Medulla oblongata (tissue), 1 donor: ENCODE measurements around the gene ULK1.

ENCODE experiments used
- DNase-seq: peaks from one replicate; pipeline ENCODE4 v3.0.0-alpha.2; 2015; ENCODE audit errors: extremely low spot score

Gene ULK1

DNA sequence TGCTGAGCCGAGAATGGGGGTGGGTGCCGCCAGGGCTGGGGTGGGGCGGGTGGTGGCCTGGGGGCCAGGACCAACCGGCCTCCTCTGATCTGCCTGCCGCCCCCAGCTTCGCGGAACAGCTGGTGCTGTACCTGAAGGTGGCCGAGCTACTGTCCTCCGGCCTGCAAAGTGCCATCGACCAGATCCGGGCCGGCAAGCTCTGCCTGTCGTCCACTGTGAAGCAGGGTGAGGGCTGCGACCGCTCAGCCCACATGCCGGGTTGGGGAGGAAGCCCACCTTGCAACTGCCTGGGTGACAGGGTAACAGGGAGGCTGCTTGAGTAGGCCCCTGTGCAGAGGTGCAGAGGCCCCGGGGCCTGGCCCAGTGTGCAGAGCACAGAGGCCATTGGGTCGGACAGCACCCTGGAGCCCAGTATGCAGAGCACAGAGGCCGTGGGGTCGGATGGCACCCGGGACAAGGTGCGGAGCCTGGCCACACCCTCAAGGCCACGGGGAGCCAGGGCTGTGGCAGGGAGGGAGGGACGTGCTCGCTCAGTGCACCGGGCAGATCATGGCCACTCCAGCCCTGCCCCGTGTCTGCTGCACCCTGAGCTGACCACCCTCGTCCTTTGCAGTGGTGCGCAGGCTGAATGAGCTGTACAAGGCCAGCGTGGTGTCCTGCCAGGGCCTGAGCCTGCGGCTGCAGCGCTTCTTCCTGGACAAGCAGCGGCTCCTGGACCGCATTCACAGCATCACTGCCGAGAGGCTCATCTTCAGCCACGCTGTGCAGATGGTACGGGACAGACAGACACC, 25.1 kb downstream of the ULK1 start:
- DNase-seq, result no peak

DNA sequence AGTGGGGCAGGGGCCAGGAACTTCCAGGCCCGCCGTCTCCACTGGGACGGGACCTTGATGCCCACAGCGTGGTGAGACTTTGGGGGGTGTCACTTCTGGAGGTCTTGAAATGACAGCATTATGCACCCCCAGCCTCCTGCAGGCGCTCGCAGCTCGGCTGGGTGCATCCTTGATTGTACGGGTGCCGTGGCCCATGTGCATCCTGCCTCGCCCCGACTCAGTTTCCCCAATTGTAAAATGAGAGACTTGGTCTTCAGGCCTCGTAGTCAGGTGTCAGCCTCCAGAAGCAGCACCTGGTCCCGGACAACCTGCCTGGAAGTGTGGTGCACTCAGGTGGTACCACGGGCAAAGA, 25.7 kb downstream of the ULK1 start:
- DNase-seq, result no peak

DNA sequence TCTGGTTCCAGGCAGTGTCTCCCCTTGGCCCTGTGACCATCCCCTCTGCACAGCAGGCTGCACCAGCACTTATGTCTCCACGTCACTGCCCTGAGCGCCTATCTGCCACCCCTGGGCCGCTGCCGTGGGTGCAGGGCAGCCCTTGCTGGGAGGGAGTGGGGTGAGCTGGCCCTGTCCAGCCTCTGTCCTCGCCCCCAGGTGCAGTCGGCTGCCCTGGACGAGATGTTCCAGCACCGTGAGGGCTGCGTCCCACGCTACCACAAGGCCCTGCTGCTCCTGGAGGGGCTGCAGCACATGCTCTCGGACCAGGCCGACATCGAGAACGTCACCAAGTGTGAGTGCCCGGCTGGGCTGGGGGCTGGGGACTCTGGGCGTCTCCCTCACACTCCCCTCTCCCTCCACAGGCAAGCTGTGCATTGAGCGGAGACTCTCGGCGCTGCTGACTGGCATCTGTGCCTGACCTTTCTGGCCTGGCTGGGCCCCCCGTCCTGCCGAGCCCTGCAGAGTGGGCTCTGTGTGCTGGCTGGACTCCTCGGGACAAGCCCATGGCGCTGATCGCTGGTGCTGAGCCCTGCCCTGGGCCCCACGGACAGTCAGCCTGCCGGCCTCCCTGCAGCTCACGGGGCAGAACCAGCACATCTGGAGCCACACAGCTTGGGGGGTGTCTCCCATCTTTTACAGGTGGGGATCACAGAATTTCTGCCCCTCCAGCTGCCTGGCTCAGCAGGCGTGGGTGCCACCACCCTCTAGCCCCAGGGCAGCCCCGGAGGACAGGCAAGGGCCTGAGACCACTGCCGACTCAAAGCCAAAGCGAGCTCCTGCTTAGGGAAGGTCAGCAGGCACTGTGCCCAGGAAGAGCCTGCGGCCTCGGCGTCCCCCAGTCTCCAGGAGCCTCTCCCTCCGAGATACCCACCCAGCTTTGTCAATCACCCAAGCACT, 26.7 kb downstream of the ULK1 start:
- no peak for DNase-seq

DNA sequence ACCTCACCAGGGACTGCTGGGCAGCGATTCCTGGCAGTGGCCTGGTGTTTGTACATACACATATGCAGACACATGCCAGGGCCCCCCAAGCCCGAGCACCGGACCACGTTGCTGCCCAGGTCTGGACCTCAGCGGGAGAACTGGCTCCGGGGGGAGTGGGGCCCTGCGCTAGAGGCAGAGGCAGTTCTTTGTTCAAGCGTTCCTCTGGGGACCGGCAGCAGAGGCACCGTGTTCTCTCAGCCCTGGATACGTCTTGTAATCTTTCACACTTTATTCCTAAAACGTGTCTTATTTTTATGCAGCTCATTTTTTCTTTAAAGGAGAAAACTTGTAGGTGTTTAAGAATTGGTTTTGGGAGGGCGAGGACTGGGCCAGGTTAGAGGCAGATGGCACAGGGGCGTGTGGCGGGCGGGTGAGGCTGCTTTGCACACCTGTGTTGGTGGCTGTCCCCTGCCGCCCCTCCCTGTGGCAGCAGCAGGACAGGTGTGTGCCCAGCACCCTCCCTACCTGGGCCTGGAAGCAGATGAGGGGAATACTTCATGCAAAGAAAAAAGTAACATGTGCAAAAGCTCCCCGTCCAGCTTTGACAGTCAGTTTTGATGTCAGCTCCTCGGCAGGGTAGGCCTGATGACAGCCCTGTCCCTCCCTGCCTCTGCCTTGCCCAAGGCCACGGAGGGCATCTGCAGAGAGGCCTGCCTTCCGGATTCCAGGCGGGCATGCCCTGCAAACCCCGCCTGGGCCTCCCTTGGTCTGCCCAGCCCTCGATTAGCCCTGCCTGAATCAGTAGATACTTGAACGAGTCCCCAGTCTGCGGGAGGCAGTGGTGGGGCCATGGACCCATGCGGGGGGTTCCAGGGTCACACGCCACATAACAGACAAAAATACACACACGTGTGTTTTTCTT, 27.7 kb downstream of the ULK1 start:
- DNase-seq, result no peak

DNA sequence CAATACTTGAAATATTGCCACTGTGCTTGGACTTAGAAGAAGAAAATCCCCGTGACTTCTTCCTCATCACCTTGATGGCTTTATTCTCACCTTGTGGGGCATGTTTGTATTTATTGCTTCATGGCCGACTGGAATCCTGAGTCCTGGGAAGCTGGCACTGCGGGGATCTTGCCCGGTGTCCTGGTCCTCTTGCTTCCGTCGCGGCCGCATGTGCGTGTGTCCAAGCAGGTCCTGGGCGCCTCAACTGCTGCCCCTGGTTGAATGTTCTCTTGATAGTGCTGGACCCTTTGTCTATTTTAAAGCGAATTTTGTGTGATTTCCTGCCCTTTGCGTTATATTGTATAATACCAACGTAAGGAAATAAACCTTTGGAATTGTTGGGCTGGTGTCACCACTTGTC, 28.4 kb downstream of the ULK1 start:
- no peak for DNase-seq

DNA sequence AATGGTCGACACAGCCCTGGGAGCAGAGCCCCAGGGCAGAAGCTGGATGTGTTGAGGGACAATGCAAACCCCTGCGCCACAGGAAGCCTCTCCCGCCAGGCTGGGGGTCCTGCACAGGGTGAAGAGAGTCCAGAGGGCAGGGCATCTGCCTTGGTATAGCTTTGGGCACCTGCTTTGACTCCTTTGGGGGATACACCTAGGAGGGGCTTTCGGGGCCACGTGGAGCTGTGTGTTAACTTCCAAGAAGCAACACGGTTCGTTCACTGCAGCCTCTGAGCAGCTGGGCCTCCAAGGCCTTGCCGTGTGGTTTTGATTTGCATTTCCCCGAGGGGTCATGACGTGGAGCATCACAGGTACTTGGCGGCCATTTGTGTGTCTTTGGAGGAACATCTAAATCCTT, 28.8 kb downstream of the ULK1 start:
- DNase-seq, result no peak

DNA sequence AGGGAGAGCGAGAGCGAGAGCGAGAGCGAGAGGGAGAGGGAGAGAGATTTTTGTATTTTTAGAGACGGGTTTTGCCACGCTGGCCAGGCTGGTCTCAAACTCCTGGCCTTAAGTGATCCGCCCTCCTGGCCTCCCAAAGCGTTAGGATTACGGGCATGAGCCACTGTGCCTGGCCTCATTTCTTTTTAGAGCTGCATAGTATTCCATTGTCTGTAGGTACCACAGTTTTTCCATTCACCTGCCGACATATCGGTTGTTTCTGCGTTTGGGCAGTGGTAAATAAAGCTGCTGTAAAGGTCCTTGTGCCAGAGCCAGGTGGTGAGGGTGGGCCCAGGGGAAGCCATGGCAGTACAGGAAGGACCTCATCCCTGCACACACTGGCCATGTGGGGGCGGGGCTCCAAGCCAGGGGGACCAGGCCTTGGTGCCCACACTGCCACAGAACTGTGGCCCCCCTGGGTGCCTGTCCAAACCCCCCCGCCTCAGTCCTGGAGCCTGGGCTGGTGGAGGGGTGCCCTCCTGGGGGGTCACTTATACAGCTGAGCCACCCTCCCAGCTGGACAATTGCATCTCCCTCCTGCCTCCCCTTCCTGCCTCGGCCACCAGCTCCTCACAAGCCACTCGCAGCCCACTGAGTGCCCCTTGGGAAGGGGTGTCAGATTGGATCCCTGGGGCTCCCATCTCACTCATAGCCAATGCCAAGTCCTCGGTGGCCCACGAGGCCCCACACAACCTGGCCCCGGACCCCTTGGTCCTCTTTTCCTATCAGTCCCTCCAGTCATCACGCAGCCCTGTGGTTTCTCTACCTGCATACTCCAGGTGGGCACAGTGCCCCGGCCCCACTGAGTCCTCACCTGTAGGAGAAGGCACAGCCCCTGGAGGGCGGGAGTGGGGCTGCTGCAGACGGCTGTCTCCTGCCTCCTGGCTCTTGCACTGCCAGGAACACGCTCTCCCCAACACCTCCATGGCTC, 33.0 kb downstream of the ULK1 start:
- no peak for DNase-seq

DNA sequence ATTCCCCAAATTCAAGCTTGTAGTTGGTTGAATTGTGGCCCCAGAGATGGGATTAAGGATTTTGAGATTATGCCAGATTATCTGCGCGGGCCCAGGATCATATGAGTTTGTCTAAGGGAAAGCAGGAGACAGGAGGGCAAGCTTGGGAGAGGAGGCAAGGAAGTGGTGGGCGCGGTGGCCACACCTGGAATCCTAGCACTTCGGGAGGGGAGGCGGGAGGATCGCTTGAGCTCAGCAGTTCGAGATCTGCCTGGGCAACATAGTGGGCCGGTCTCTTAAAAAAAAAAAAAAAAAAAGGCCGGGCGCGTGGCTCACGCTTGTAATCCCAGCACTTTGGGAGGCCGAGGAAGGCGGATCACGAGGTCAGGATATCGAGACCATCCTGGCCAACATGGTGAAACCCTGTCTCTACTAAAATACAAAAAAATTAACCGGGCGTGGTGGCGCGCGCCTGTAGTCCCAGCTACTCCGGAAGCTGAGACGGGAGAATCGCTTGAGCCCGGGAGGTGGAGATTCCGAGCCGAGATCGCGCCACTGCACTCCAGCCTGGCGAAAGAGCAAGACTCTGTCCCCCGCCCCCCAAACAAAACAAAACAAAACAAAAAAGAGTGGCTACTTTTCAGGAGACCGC, 33.8 kb downstream of the ULK1 start:
- no peak for DNase-seq

DNA sequence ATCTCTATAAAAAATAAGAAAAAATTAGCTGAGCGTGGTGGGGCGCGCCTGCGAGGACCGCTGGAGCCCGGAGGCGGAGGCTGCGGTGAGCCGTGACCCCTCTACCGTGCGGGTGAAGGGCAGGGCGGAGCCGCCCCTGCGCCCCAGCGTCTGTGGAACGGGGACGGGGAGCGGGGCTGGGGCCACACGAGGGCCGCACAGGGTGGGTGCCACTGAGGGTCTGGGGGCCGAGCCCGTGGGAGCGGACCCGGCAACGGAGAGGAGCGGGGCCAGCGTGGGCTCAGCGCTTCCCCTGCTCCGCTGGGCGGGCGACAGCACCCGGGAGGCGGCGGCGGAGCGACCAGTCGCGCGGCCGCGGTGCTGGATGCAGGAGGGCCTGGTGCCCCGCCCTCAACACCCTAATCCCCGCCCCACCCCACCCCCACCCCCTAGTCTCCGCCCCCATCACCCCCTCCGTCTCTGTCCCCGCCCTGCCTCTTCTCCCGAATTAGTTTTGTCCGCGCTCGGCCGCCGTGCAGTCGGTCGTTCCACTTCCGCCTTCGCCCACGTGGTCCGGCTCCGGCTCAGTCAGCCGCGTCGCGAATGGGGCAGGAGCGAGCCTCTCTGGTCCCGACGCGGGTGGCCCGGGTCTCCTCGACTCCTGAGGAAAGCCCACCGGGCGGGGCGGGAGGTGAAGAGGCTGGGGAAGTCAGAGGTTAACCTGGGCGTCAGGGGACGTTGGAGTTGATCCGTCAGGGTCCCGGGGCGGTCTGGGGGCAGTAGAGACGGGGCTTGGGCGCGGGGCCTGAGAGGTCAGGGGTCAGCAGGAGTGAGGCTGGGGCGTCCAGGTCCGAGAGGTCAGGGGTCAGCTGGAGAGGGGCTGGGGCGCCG, 34.5 kb downstream of the ULK1 start, which contains the start of gene PUS1:
TSS of gene PUS1 (plus strand) at position 566 of the 870 bp plus-strand sequence. CDS start 447 bp downstream, outside the sequence.
- DNase-seq, result peak; percentile 95

DNA sequence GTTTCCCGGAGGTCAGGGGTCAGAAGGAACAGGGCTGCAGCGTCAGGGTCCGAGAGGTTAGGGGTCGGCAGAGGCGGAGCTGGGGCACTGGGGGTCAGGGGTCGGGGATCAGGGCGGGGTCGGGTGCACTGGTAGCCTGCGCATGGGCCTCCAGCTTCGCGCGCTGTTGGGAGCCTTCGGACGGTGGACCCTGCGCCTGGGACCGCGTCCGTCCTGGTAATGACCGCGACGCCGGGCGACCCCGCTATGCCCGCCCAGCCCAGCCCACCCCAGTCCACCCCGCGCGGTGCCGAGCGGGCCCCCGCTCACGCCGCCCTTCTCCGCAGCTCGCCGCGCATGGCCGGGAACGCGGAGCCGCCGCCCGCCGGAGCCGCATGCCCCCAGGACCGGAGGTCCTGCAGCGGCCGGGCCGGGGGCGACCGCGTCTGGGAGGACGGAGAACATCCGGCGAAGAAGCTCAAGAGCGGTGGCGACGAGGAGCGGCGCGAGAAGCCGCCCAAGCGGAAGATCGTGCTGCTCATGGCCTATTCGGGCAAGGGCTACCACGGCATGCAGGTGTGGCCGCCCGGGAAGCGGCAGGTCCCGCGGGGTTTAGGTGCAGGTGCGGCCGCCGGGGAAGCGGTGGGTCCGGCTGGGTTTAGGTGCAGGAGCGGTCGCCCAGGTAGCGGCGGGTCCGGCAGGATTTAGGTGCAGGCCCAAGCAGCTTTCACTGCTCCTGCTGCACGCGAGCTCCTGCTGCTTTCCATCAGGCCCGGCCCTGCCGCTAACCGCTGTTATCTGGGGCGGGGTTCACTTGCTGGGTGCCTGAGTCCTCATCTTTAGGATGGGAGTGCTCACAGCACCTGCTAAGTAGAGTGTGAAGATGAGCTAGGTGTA, 35.4 kb downstream of the ULK1 start:
- DNase-seq, result no peak

DNA sequence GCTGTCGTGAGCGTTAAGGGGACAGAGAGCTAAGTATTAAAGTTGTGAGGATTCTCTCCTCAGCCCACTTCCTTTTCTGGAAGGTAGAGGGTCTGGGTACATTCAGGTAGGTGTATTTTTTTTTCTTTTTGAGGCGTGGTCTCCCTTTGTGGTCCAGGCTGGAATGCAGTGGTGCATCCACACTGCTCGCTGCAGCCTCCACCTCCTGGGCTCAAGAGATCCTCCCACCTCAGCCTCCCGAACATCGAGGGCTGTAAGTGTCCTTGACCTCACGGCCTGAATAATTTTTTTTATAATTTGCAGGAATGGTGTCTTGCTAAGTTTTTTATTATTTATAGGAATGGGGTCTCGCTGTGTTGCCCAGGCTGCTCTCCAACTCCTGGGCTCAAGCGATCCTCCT, 36.1 kb downstream of the ULK1 start:
- no peak for DNase-seq

DNA sequence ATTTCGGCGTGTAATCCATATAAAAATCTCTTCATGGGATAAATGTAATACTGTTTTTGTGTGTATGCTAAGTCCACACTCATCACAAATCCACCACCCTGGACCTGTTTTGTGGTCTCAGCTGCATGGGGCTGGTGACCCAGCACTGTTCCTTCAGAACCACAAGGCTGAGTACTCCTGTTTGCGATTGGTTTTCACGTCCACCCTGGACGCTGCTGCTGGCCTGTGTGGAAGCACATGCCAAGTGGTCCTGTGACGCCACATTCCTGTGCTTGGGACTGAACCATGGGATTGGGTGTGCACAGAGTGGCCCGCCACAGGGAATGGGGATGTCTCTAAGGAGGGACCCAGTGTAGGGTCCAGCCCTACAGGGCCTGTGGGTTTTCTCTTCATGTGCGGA, 39.0 kb downstream of the ULK1 start:
- DNase-seq, result no peak

DNA sequence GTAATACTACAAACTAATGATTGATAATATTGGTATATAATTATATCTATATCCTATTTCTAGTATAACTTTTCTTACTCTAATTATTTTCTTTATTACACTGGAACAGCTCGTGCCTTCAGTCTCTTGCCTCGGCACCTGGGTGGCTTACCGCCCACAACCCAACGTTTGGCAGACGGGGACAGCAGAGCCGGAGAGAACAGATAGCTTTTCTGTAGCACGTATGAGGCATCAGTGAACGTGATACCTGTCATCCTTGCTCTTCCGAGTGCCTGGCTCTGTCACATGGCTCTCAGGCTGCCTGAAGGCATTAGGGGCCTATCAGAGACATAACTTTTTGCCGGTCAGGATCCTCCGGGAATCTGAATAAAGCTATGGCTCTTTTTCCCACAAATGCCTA, 40.1 kb downstream of the ULK1 start:
- no peak for DNase-seq

DNA sequence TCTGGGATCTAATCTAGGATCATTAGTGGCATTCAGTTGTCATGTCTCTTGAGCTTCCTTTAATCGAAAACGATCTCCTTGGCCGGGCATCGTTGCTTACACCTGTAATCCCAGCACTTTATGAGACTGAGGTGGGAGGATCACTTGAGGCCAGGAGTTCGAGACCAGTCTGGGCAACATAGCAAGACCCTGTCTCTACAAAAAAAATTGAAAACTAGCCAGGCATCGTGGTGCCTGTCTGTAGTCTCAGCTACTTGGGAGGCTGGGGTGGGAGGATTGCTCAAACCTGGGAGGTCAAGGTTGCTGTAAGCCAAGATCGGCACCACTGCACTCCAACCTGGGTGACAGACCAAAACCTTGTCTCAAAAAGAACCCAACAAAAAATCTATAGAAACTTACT, 43.7 kb downstream of the ULK1 start:
- no peak for DNase-seq

DNA sequence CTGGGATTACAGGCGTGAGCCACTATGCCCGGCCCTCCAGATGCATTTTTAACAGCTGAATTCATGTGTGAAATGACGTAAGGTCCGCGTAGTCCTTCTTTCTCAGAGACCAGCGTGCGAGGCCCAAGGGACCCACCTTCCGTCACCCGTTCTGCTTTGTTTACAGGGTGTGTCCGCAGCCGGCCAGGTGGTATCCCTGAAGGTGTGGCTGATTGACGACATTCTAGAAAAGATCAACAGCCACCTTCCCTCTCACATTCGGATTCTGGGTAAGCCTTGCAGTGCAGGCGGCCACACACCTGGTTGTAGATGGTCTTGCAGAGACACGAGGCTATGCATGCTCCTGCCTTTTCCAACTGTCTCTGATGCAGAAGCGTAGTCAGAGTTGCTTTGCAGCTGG, 44.6 kb downstream of the ULK1 start:
- DNase-seq, result no peak

DNA sequence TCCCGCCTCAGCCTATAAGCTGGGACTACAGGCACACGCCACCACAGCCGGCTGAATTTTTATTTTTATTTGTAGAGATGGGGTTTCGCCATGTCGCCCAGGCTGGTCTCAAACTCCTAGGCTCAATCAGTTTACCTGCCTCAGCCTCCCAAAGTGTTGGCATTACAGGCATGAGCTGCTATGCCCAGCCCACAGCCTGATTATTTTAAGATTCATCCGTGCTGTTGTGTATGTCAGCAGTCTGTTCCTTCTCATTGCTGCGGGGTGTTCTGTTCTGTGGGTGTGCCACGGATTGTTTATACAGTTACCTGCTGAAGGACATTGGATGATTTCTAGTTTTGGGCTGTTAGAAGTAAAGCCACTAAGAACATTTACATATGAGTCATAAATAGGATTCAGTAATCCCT, 45.7 kb downstream of the ULK1 start:
- DNase-seq, result no peak

DNA sequence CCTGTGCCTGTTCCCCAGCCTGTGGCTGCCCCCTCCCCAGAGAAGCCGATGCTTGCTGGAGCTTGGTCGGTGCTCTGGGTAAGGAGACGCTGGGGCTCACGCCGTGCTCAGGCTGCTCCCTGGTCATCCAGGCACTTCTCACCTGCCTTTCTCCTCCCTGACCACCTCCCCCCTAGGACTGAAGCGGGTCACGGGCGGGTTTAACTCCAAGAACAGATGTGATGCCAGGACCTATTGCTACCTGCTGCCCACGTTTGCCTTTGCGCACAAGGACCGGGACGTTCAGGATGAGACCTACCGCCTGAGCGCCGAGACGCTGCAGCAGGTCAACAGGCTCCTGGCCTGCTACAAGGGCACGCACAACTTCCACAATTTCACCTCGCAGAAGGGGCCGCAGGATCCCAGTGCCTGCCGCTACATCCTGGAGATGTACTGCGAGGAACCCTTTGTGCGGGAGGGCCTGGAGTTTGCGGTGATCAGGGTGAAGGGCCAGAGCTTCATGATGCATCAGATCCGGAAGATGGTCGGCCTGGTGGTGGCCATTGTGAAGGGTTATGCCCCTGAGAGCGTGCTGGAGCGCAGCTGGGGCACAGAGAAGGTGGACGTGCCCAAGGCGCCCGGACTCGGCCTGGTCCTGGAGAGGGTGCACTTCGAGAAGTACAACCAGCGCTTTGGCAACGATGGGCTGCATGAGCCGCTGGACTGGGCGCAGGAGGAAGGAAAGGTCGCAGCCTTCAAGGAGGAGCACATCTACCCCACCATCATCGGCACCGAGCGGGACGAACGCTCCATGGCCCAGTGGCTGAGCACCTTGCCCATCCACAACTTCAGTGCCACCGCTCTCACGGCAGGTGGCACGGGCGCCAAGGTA, 46.9 kb downstream of the ULK1 start:
- DNase-seq, result no peak
